Posterior cingulate gyrus (tissue), 11 donors: ENCODE measurements around the gene ZNF444.

ENCODE experiments used
- DNase-seq, 10 donors: peaks; one replicate each; pipeline versions ENCODE4 v3.0.0 to v3.0.0-alpha.2; 2020 to 2021; ENCODE audit warnings: mixed read lengths in 3 of 10
- intact Hi-C: fragments of 100-400 bp; cut with DNase I; formaldehyde crosslinking; loops from one replicate; pipeline ENCODE4 v1.15.1; 2023

ZNF444 gene

GRCh38 chr19:56106397-56106849 is 34.7 kb upstream of the ZNF444 start:
- intact Hi-C loops = loop anchor here (5.0 kb wide), 1 partner anchor 51 kb away; no protein-coding TSS in a partner anchor
- peak in 1 of 10 donors; percentile 76 for DNase-seq

GRCh38 chr19:56106993-56107392 is 34.1 kb upstream of the ZNF444 start:
- no peak for DNase-seq
- intact Hi-C loops = loop anchor here (5.0 kb wide), 1 partner anchor 50 kb away; no protein-coding TSS in a partner anchor

GRCh38 chr19:56107626-56108351 is 33.3 kb upstream of the ZNF444 start:
- peak in 3 of 10 donors; percentile 41 to 86 (median 82) for DNase-seq

GRCh38 chr19:56108447-56109195 is 32.5 kb upstream of the ZNF444 start:
- intact Hi-C loops = loop anchor here (5.0 kb wide), 1 partner anchor 49 kb away; no protein-coding TSS in a partner anchor
- DNase-seq = no peak

More at GRCh38 chr19:56107626-56108351, 33.3 kb upstream of the ZNF444 start:
- intact Hi-C loops = loop anchor here (5.0 kb wide), 1 partner anchor 50 kb away; no protein-coding TSS in a partner anchor

- intact Hi-C loops = loop anchor here (5.0 kb wide), 1 partner anchor 48 kb away; no protein-coding TSS in a partner anchor
- peak in 1 of 10 donors; percentile 45 for DNase-seq
These were observed 31.9 kb upstream of the ZNF444 start for GRCh38 chr19:56109226-56109625.

GRCh38 chr19:56110515-56111448 is 30.3 kb upstream of the ZNF444 start:
- no peak for DNase-seq
- intact Hi-C loops = no loop called here

- DNase-seq = peak in 7 of 10 donors; percentile 45 to 93 (median 70)
- intact Hi-C loops = no loop called here
These were observed 29.3 kb upstream of the ZNF444 start for GRCh38 chr19:56111601-56112312.

GRCh38 chr19:56112313-56112709 is 28.8 kb upstream of the ZNF444 start:
- intact Hi-C loops = no loop called here
- DNase-seq = no peak

GRCh38 chr19:56113074-56113632 is 27.9 kb upstream of the ZNF444 start:
- intact Hi-C loops = no loop called here
- DNase-seq = no peak

GRCh38 chr19:56114051-56114777 is 26.9 kb upstream of the ZNF444 start:
- intact Hi-C loops = no loop called here
- no peak for DNase-seq

- intact Hi-C loops = no loop called here
- no peak for DNase-seq
These were observed 26.3 kb upstream of the ZNF444 start for GRCh38 chr19:56114778-56115110.

- intact Hi-C loops = no loop called here
These were observed 25.6 kb upstream of the ZNF444 start for GRCh38 chr19:56115490-56115889.

GRCh38 chr19:56116606-56117005 is 24.5 kb upstream of the ZNF444 start:
- DNase-seq = no peak
- intact Hi-C loops = no loop called here

More at GRCh38 chr19:56115490-56115889, 25.6 kb upstream of the ZNF444 start:
- no peak for DNase-seq

GRCh38 chr19:56117376-56117884 is 23.7 kb upstream of the ZNF444 start:
- intact Hi-C loops = no loop called here
- DNase-seq = no peak

GRCh38 chr19:56117889-56118288 is 23.2 kb upstream of the ZNF444 start:
- intact Hi-C loops = no loop called here
- no peak for DNase-seq

GRCh38 chr19:56118666-56119581 is 22.2 kb upstream of the ZNF444 start:
- intact Hi-C loops = no loop called here
- DNase-seq = no peak

- intact Hi-C loops = no loop called here
- DNase-seq = no peak
These were observed 21.5 kb upstream of the ZNF444 start for GRCh38 chr19:56119582-56119978.

GRCh38 chr19:56120002-56120370 is 21.1 kb upstream of the ZNF444 start:
- no peak for DNase-seq
- intact Hi-C loops = no loop called here
